Measurements from ENCODE around the gene GRID2. TPM values are rescaled to one million over a fixed set of nuclear protein-coding genes. Genes with fewer than 3 reads are reported as not detected.

GRID2 gene
- total and polyA plus RNA-seq, 2 of the 4 experiments (the other 2 are of a cell fraction), result under 0.01 TPM; not detected in 1

- Histone ChIP-seq H3K23ac (ENCODE audit: low read depth, low read length) (no peak overlapping the region), H4K5ac (ENCODE audit: low read depth, low read length) (no peak overlapping the region), H3K56ac (ENCODE audit: extremely low read depth, insufficient read depth, low read length) (no peak overlapping the region), H4K20me1 (ENCODE audit: insufficient read depth, low read length) (no peaks in the 10 kb centered on the region), H2BK5ac (ENCODE audit: low read depth, low read length, poor library complexity, severe bottlenecking) (no peak overlapping the region), H3K9me1 (ENCODE audit: insufficient read depth, low read length) (no peaks in the 10 kb centered on the region), H2AK5ac (ENCODE audit: low read depth, low read length) (no peak overlapping the region), H3K79me1 (ENCODE audit: low read depth in 1 of 2, low read length in 2 of 2) (no peaks in the 10 kb centered on the region), H3K27ac (ENCODE audit: insufficient read depth, low read length) (no peak overlapping the region), H3K4me1 (ENCODE audit: control insufficient read depth, insufficient read depth, low read length) (no peaks in the 10 kb centered on the region), H3K4me3 (ENCODE audit: insufficient read depth, low read depth, low read length) (no peak overlapping the region), H3K36me3 (ENCODE audit: control insufficient read depth, insufficient read depth, low read length) (no peaks in the 10 kb centered on the region), H3K4me2 (ENCODE audit: low read depth, low read length) (no peak overlapping the region), H4K91ac (ENCODE audit: insufficient read depth, low read depth, low read length) (no peak overlapping the region), H2BK15ac (ENCODE audit: low read depth, low read length) (no peak overlapping the region), H3K14ac (replicated peaks; ENCODE audit: low read depth, low read length) (no peak overlapping the region), H3K4ac (ENCODE audit: low read depth, low read length) (no peak overlapping the region), H3K18ac (ENCODE audit: low read depth, low read length) (no peak overlapping the region), H2AK9ac (replicated peaks; ENCODE audit: low read depth, low read length, poor library complexity) (no peak overlapping the region), H4K8ac (ENCODE audit: low read depth in 2 of 2, low read length in 2 of 2) (no peak overlapping the region), H3K27me3 (ENCODE audit: control insufficient read depth, insufficient read depth, low read length) (no peaks in the 10 kb centered on the region), H3K9me3 (ENCODE audit: control insufficient read depth, insufficient read depth, low read length) (no peaks in the 10 kb centered on the region), H3K9ac (ENCODE audit: low read depth, low read length) (no peak overlapping the region), H2BK120ac (ENCODE audit: low read depth, low read length) (no peak overlapping the region), H2BK20ac (ENCODE audit: low read depth, low read length) (no peak overlapping the region), H2AFZ (replicated peaks; ENCODE audit: low read length, poor library complexity) (no peak overlapping the region)
- TF ChIP-seq CHD1 (IDR thresholded peaks at IDR 0.05; ENCODE audit: low read depth, low read length), result no peak
- no peak for TF ChIP-seq NFE2L2 (IDR thresholded peaks at IDR 0.05; ENCODE audit: low read depth, low read length)
- TF ChIP-seq POLR2A (IDR thresholded peaks at IDR 0.05; ENCODE audit: low read depth, low read length), result no peak
- TF ChIP-seq RCOR1 (IDR thresholded peaks at IDR 0.05; ENCODE audit: insufficient replicate concordance, low read length), result no peak
- no peak for TF ChIP-seq RFX5 (IDR thresholded peaks at IDR 0.05; ENCODE audit: low read depth, low read length)
- no peak for TF ChIP-seq FOS (IDR thresholded peaks at IDR 0.05; ENCODE audit: low read depth, low read length)
- TF ChIP-seq, protein P1, sequence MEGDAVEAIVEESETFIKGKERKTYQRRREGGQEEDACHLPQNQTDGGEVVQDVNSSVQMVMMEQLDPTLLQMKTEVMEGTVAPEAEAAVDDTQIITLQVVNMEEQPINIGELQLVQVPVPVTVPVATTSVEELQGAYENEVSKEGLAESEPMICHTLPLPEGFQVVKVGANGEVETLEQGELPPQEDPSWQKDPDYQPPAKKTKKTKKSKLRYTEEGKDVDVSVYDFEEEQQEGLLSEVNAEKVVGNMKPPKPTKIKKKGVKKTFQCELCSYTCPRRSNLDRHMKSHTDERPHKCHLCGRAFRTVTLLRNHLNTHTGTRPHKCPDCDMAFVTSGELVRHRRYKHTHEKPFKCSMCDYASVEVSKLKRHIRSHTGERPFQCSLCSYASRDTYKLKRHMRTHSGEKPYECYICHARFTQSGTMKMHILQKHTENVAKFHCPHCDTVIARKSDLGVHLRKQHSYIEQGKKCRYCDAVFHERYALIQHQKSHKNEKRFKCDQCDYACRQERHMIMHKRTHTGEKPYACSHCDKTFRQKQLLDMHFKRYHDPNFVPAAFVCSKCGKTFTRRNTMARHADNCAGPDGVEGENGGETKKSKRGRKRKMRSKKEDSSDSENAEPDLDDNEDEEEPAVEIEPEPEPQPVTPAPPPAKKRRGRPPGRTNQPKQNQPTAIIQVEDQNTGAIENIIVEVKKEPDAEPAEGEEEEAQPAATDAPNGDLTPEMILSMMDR (conservative IDR thresholded peaks at IDR 0.05; ENCODE audit: low read depth, low read length), result no peak
- no peak for TF ChIP-seq MXI1 (IDR thresholded peaks at IDR 0.05; ENCODE audit: borderline replicate concordance, low read depth, low read length)
- TF ChIP-seq RAD21 (IDR thresholded peaks at IDR 0.05; ENCODE audit: low read length), result no peak
- TF ChIP-seq ELK1 (IDR thresholded peaks at IDR 0.05; ENCODE audit: borderline replicate concordance, low read depth, low read length), result no peak
- no peak for TF ChIP-seq CEBPB (IDR thresholded peaks at IDR 0.05; ENCODE audit: low read depth, low read length)
- TF ChIP-seq BHLHE40 (IDR thresholded peaks at IDR 0.05; ENCODE audit: low read depth, low read length), result no peak
- no peak for TF ChIP-seq MAFK (IDR thresholded peaks at IDR 0.05; ENCODE audit: low read depth, low read length)
- TF ChIP-seq, protein P2, sequence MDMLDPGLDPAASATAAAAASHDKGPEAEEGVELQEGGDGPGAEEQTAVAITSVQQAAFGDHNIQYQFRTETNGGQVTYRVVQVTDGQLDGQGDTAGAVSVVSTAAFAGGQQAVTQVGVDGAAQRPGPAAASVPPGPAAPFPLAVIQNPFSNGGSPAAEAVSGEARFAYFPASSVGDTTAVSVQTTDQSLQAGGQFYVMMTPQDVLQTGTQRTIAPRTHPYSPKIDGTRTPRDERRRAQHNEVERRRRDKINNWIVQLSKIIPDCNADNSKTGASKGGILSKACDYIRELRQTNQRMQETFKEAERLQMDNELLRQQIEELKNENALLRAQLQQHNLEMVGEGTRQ (IDR thresholded peaks at IDR 0.05; ENCODE audit: low read depth, low read length), result no peak
- no peak for TF ChIP-seq MAZ (IDR thresholded peaks at IDR 0.05; ENCODE audit: borderline replicate concordance, low read depth, low read length)
- no peak for TF ChIP-seq SMC3 (IDR thresholded peaks at IDR 0.05; ENCODE audit: low read depth, low read length)
- intact Hi-C loops (cut with micrococcal nuclease), result no loop called here
- ATAC-seq (ENCODE audit: low read depth) (no peak), DNase-seq (no peak)
- WGBS, 2 experiments (ENCODE audit: extremely low coverage in 2 of 2, insufficient read length in 1 of 2), result no CpG with 5 or more reads among the region's 2 CpGs
- ChIA-PET CTCF (interaction anchor here (0.6 kb wide), 1 partner anchor 388 kb away, joined by 3 read pairs; no protein-coding TSS in a partner anchor), POLR2A (ENCODE audit: unreplicated experiment) (interaction anchor here (0.6 kb wide), 1 partner anchor 174 kb away, joined by 3 read pairs; no protein-coding TSS in a partner anchor)
- dilution Hi-C loops (cut with HindIII; ENCODE audit: low sequenced_read_pairs, unreplicated experiment), result no loop called here
- BruUV-seq (replicated peaks), result no TSS peak
- in situ Hi-C loops (cut with MboI; ENCODE audit: low sequenced_read_pairs), result no loop called here
Measured at GRCh38 chr4:93744961-93745360, 1441.2 kb downstream of the GRID2 start.
